A673 (cell line): ENCODE data around the gene RNPEPL1. TPM values are rescaled to one million over a fixed set of nuclear protein-coding genes. Genes with fewer than 3 reads are reported as not detected.
"Not testable (repeated sequence)": the region's sequence is repeated elsewhere in the genome, so short reads cannot be mapped to it uniquely, and the experiment has no call there.

Source experiments
- BruUV-seq: library from RNA; stranded (reverse); fragments of 400-500 nt; replicated peaks from 2 replicates; lab custom pipeline; 2021; lab: Mats Ljungman, UMichigan
- CTCF ChIA-PET: fragments of 300-600 bp; sonication (Branson Sonifier 250); formaldehyde crosslinking; loops from one replicate; lab custom pipeline; 2022; ENCODE audit warnings: antibody characterized with exemption; lab: Charles Lee
- POLR2A ChIA-PET: fragments of 300-600 bp; sonication (Branson Sonifier 250); formaldehyde crosslinking; loops from one replicate; lab custom pipeline; 2022; ENCODE audit warnings: antibody characterized with exemption; ENCODE audit not compliant: low non-redundant PET; lab: Charles Lee
- DNase-seq: peaks from one replicate; pipeline ENCODE4 v3.0.0-alpha.2; 2015; ENCODE audit warnings: low spot score
- H3K27ac ChIP-seq: fragments of 200-600 bp; sonication (generic); 2 replicates; pipeline ENCODE4 v1.5.1; 2016; ENCODE audit warnings: mixed run types, low read depth, mild to moderate bottlenecking, mixed read lengths, antibody characterized with exemption, low read length; ENCODE audit not compliant: poor library complexity, severe bottlenecking
- H3K27me3 ChIP-seq: fragments of 200-600 bp; sonication (generic); replicated peaks from 2 replicates; pipeline ENCODE4 v1.6.1; 2017; ENCODE audit warnings: mixed run types, low read depth, mild to moderate bottlenecking, mixed read lengths, antibody characterized with exemption, low read length; ENCODE audit not compliant: insufficient read depth, poor library complexity
- H3K36me3 ChIP-seq: fragments of 200-600 bp; sonication (generic); 2 replicates; pipeline ENCODE4 v1.6.1; 2016; ENCODE audit warnings: mixed run types, mild to moderate bottlenecking, mixed read lengths, antibody characterized with exemption, low read length; ENCODE audit not compliant: insufficient read depth, poor library complexity, severe bottlenecking
- H3K4me1 ChIP-seq: fragments of 200-600 bp; sonication (generic); 2 replicates; pipeline ENCODE4 v1.6.1; 2017; ENCODE audit warnings: mixed run types, mild to moderate bottlenecking, mixed read lengths, antibody characterized with exemption, low read length; ENCODE audit not compliant: insufficient read depth, poor library complexity, severe bottlenecking
- H3K4me3 ChIP-seq: fragments of 200-600 bp; sonication (generic); 2 replicates; pipeline ENCODE4 v1.5.1; 2016; ENCODE audit warnings: low read depth, mixed run types, mild to moderate bottlenecking, mixed read lengths, low read length; ENCODE audit not compliant: poor library complexity, severe bottlenecking
- H3K9me3 ChIP-seq: fragments of 200-600 bp; sonication (generic); 2 replicates; pipeline ENCODE4 v1.6.1; 2016; ENCODE audit warnings: mixed run types, low read depth, mild to moderate bottlenecking, mixed read lengths, antibody characterized with exemption, low read length; ENCODE audit not compliant: poor library complexity, severe bottlenecking
- EZH2 ChIP-seq: fragments of 200-600 bp; sonication (generic); IDR thresholded peaks from 2 replicates; pipeline ENCODE4 v1.6.1; 2017; ENCODE audit warnings: borderline replicate concordance, low read depth, mild to moderate bottlenecking, mixed read lengths, antibody characterized with exemption, low read length; ENCODE audit not compliant: poor library complexity, severe bottlenecking
- intact Hi-C: fragments of 100-400 bp; cut with micrococcal nuclease; formaldehyde crosslinking; loops from one replicate; pipeline ENCODE4 v1.10.0; 2022; ENCODE audit not compliant: unreplicated experiment
- total RNA-seq: library from RNA; stranded (reverse); gene quantifications from 2 replicates; pipeline ENCODE4 v1.2.3, GENCODE V29; 2021
- TF ChIP-seq, protein P1 (sequence below): fragments of 300-800, 200-600 bp; sonication (generic); conservative IDR thresholded peaks from 2 replicates; pipeline ENCODE4 v1.5.1; 2017; ENCODE audit warnings: low read depth, mild to moderate bottlenecking, antibody characterized with exemption, low read length, moderate library complexity, mixed read lengths

The RNPEPL1 gene
- total RNA-seq, 1 experiment from 2014 or later, result 26.5 TPM

DNA sequence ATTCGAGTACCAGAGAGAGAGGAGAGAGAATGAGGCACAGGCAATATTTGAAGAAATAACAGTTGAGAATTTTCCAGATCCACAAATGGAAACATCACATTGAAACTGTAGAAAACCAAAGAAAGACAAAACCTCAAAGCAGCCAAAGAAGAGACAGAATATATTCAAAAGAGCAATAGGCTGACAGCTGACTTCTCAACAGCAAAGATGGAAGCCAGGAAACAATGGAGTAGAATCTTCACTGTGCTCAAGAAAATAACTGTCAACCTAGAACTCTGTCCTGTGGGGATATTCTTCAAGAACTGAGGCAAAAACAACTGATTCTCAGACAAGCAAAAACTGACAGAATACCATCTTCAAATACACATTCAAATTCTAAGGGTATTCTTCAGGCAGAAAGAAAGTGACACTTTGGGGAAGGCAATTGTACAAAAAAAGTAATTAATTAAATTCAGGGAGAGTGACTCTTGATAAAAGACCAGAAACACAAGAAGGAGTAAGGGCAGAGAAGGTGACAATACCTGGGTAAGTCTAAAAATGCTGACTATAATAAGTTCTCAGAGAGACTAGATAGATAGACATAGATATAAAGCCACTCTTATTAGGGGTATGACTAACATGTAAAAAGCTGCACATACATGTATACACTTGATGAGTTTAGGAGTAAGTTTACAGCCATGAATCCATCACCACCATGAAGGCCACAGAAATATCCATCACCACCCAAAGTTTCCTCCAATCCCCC is 36.1 kb upstream of the RNPEPL1 start:
- Histone ChIP-seq H3K36me3 (peaks cover 7% of the 10 kb centered on the region), H3K27ac (no peak overlapping the region), H3K9me3 (peaks cover 22% of the 10 kb centered on the region), H3K4me1 (no peaks in the 10 kb centered on the region), H3K27me3 (no peaks in the 10 kb centered on the region), H3K4me3 (no peak overlapping the region)
- ChIA-PET CTCF (no interaction called here), POLR2A (no interaction called here)
- BruUV-seq, result no TSS peak
- no peak for DNase-seq
- intact Hi-C loops, result no loop called here
- no peak for TF ChIP-seq EZH2
- TF ChIP-seq, protein P1, sequence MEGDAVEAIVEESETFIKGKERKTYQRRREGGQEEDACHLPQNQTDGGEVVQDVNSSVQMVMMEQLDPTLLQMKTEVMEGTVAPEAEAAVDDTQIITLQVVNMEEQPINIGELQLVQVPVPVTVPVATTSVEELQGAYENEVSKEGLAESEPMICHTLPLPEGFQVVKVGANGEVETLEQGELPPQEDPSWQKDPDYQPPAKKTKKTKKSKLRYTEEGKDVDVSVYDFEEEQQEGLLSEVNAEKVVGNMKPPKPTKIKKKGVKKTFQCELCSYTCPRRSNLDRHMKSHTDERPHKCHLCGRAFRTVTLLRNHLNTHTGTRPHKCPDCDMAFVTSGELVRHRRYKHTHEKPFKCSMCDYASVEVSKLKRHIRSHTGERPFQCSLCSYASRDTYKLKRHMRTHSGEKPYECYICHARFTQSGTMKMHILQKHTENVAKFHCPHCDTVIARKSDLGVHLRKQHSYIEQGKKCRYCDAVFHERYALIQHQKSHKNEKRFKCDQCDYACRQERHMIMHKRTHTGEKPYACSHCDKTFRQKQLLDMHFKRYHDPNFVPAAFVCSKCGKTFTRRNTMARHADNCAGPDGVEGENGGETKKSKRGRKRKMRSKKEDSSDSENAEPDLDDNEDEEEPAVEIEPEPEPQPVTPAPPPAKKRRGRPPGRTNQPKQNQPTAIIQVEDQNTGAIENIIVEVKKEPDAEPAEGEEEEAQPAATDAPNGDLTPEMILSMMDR, result no peak

- DNase-seq, result no peak
- intact Hi-C loops, result no loop called here
- H3K4me3 ChIP-seq, result no peak overlapping the region
- ChIA-PET POLR2A (no interaction called here), CTCF (no interaction called here)
- H3K4me1 ChIP-seq, result no peaks in the 10 kb centered on the region
- no TSS peak for BruUV-seq
- H3K9me3 ChIP-seq, result no peaks in the 10 kb centered on the region
- no peaks in the 10 kb centered on the region for H3K27me3 ChIP-seq
- H3K27ac ChIP-seq, result no peak overlapping the region
- TF ChIP-seq, protein P1, result no peak
- TF ChIP-seq EZH2, result no peak
- no peaks in the 10 kb centered on the region for H3K36me3 ChIP-seq
Observed at GRCh38 chr2:240538031-240538780, 30.1 kb upstream of the RNPEPL1 start.

GRCh38 chr2:240539101-240539500 is 29.2 kb upstream of the RNPEPL1 start:
- H3K4me1 ChIP-seq, H3K4me3 ChIP-seq, BruUV-seq, DNase-seq, CTCF ChIA-PET, intact Hi-C loops, H3K9me3 ChIP-seq, POLR2A ChIA-PET, H3K27me3 ChIP-seq, H3K36me3 ChIP-seq, H3K27ac ChIP-seq: not testable (repeated sequence)
